OCI-LY1 (cell line): ENCODE data around the gene RBKS.

Experiments
- CTCF ChIP-seq: fragments of 200-600 bp; sonication (generic), shearing (Covaris generic); IDR thresholded peaks from 2 replicates; pipeline ENCODE4 v1.5.1; 2017; ENCODE audit warnings: mild to moderate bottlenecking, antibody characterized with exemption, low read length, moderate library complexity, mixed read lengths
- EZH2 ChIP-seq: fragments of 200-600 bp; sonication (generic), shearing (Covaris generic); IDR thresholded peaks from 2 replicates; pipeline ENCODE4 v1.8.0; 2017; ENCODE audit warnings: borderline replicate concordance, mixed run types, mild to moderate bottlenecking, antibody characterized with exemption, low read length, moderate library complexity, mixed read lengths

- no peak for TF ChIP-seq CTCF
- TF ChIP-seq EZH2, result no peak
These were observed 13.6 kb upstream of the RBKS start for GRCh38 chr2:27903649-27904404.
